ENCODE measurements around the gene SLC25A43. TPM values are rescaled to one million over a fixed set of nuclear protein-coding genes. Genes with fewer than 3 reads are reported as not detected.
A peak's percentile ranks its signal among the peaks of the same experiment; 100 is the strongest.
"Not testable (repeated sequence)": the region's sequence is repeated elsewhere in the genome, so short reads cannot be mapped to it uniquely, and the experiment has no call there.

SLC25A43 gene
- total RNA-seq, 1 experiment from 2014 or later = 5.3 TPM

- no peaks in the 10 kb centered on the region for H3K27me3 ChIP-seq (ENCODE audit: control insufficient read depth, insufficient read depth, low read length)
- DNase-seq = peak; percentile 57
- no peaks in the 10 kb centered on the region for H3K36me3 ChIP-seq (replicated peaks; ENCODE audit: control insufficient read depth, insufficient read depth, low read length)
- no peak overlapping the region for H3K4me3 ChIP-seq (ENCODE audit: insufficient read depth, low read depth, low read length)
Observed at GRCh38 chrX:119488749-119489148, 89.6 kb downstream of the SLC25A43 start.

GRCh38 chrX:119489212-119490074, 90.3 kb downstream of the SLC25A43 start:
- Histone ChIP-seq H3K4me3 (ENCODE audit: insufficient read depth, low read depth, low read length) (no peak overlapping the region), H3K27me3 (ENCODE audit: control insufficient read depth, insufficient read depth, low read length) (no peaks in the 10 kb centered on the region), H3K36me3 (replicated peaks; ENCODE audit: control insufficient read depth, insufficient read depth, low read length) (no peaks in the 10 kb centered on the region)
- DNase-seq = no peak

- H3K36me3 ChIP-seq (replicated peaks; ENCODE audit: control insufficient read depth, insufficient read depth, low read length) = no peaks in the 10 kb centered on the region
- DNase-seq = no peak
- H3K4me3 ChIP-seq (ENCODE audit: insufficient read depth, low read depth, low read length) = no peak overlapping the region
- H3K27me3 ChIP-seq (ENCODE audit: control insufficient read depth, insufficient read depth, low read length) = no peaks in the 10 kb centered on the region
Observed at GRCh38 chrX:119492463-119492862, 93.3 kb downstream of the SLC25A43 start.

GRCh38 chrX:119493851-119494495, 94.8 kb downstream of the SLC25A43 start:
- H3K27me3 ChIP-seq (ENCODE audit: control insufficient read depth, insufficient read depth, low read length); H3K4me3 ChIP-seq (ENCODE audit: insufficient read depth, low read depth, low read length); DNase-seq; H3K36me3 ChIP-seq (replicated peaks; ENCODE audit: control insufficient read depth, insufficient read depth, low read length): not testable (repeated sequence)

- Histone ChIP-seq H3K36me3 (replicated peaks; ENCODE audit: control insufficient read depth, insufficient read depth, low read length) (no peaks in the 10 kb centered on the region), H3K4me3 (ENCODE audit: insufficient read depth, low read depth, low read length) (no peak overlapping the region), H3K27me3 (ENCODE audit: control insufficient read depth, insufficient read depth, low read length) (no peaks in the 10 kb centered on the region)
- no peak for DNase-seq
Observed at GRCh38 chrX:119495734-119496726, 96.9 kb downstream of the SLC25A43 start.

GRCh38 chrX:119497185-119497584, 98.0 kb downstream of the SLC25A43 start:
- Histone ChIP-seq H3K36me3 (replicated peaks; ENCODE audit: control insufficient read depth, insufficient read depth, low read length) (no peaks in the 10 kb centered on the region), H3K27me3 (ENCODE audit: control insufficient read depth, insufficient read depth, low read length) (no peaks in the 10 kb centered on the region), H3K4me3 (ENCODE audit: insufficient read depth, low read depth, low read length) (no peak overlapping the region)
- DNase-seq = no peak

GRCh38 chrX:119500061-119500800, 101.1 kb downstream of the SLC25A43 start:
- Histone ChIP-seq H3K36me3 (replicated peaks; ENCODE audit: control insufficient read depth, insufficient read depth, low read length) (no peaks in the 10 kb centered on the region), H3K27me3 (ENCODE audit: control insufficient read depth, insufficient read depth, low read length) (no peaks in the 10 kb centered on the region), H3K4me3 (ENCODE audit: insufficient read depth, low read depth, low read length) (no peak overlapping the region)
- no peak for DNase-seq

GRCh38 chrX:119501511-119502148, 102.5 kb downstream of the SLC25A43 start:
- Histone ChIP-seq H3K27me3 (ENCODE audit: control insufficient read depth, insufficient read depth, low read length) (no peaks in the 10 kb centered on the region), H3K36me3 (replicated peaks; ENCODE audit: control insufficient read depth, insufficient read depth, low read length) (no peaks in the 10 kb centered on the region), H3K4me3 (ENCODE audit: insufficient read depth, low read depth, low read length) (no peak overlapping the region)
- no peak for DNase-seq

- H3K4me3 ChIP-seq (ENCODE audit: insufficient read depth, low read depth, low read length) = no peak overlapping the region
- no peak for DNase-seq
- H3K36me3 ChIP-seq (replicated peaks; ENCODE audit: control insufficient read depth, insufficient read depth, low read length) = no peaks in the 10 kb centered on the region
- H3K27me3 ChIP-seq (ENCODE audit: control insufficient read depth, insufficient read depth, low read length) = no peaks in the 10 kb centered on the region
Observed at GRCh38 chrX:119502727-119503483, 103.8 kb downstream of the SLC25A43 start.

- no peaks in the 10 kb centered on the region for H3K27me3 ChIP-seq (ENCODE audit: control insufficient read depth, insufficient read depth, low read length)
- no peak overlapping the region for H3K4me3 ChIP-seq (ENCODE audit: insufficient read depth, low read depth, low read length)
- H3K36me3 ChIP-seq (replicated peaks; ENCODE audit: control insufficient read depth, insufficient read depth, low read length) = no peaks in the 10 kb centered on the region
- no peak for DNase-seq
Observed at GRCh38 chrX:119503484-119503861, 104.3 kb downstream of the SLC25A43 start.
